RKO (cell line): ENCODE data around the gene CALML4.
"Not testable (repeated sequence)": the region's sequence is repeated elsewhere in the genome, so short reads cannot be mapped to it uniquely, and the experiment has no call there.

Experiments used
- DNase-seq: peaks from one replicate; pipeline ENCODE4 v3.0.0-alpha.2; 2016; ENCODE audit warnings: low spot score

CALML4 gene

GRCh38 chr15:68208136-68208535 lies 3.0 kb upstream of the CALML4 start:
- no peak for DNase-seq

DNA sequence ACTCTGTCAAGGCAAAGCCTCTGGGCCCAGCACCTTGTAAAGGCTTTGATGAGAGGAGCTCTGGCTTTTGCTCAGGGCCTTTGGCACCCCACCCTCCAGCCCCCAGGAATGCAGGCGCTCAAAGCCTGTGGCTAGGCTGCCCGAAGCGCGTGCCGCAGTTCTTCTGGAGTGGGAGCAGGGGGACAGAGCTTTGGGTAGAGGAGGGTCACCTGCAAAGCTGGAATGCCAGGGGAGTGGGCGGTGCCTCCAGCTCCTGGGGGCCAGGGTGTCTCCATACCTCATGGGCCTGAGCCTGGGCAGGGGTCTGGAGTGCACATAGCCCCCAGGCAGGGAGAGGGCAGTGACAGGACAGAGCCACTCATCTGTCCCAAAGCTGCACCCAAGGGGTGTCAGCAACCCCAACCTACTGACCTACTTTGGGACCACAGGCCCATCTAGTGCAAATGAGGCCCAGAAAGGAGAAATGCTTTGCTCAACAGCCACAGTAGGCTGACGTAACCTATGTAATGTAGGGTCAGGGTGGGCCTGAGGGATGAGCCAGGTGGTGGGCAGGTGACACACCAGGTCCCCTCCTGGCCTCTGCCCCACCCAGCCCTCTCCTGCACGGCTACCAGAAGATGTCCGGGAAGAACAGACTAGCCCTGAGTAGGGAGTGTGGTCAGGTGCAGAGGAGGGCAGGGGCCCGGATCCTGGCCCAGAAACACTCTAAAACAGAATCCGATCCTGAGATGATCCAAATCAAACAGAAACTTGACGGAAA lies 2.2 kb upstream of the CALML4 start:
- DNase-seq: no peak

DNA sequence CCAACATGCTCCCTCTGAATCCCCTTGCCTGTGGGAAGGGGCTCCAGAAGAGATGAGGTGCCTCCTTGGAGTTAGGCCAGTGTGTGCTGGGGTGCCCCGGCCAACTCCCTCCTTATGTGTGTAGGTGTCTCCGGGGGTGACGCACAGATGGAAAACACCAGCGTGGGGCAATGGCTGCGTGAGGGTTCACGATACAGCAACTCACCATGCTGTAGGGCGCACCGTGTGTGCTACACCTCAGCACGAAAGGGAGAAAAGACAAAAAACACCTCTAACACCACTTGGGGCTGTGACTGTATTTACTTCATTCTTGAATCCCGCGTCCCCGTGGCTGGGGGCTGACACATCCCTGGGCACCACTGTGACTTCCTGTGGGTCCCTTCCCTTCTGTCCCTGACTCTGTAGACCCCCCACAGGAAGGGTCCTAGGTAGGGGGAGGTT lies 1.6 kb upstream of the CALML4 start:
- DNase-seq: no peak

DNA sequence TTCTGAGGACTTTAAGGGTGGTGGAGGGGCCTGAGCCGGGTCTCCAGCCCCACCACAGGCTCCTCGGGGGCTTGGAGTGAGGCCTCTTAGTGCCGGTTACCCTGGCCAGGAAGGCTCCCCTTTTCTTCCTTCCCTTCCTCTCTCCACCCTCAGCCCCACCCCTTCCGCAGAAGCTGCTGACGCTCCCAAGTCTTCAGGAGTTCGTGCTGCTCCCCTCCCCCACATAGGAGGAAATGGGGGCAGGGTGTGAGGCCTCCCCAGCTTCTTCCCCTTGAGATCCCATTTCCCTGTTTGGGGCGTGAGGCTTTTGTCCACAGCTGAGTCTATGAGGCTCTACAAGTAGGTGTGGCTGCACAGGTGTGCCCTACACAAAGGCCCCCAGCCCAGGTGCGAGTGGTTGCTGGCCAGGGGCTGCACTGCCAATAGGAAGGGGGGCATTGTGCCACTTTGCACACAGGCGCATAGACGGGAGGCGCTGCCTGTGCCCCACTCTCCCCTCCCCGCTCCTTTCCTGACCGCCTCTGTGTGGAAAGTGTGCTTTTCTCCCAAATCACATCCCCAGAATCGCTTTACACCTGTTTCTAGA lies 915 bp upstream of the CALML4 start:
- DNase-seq: no peak

- no peak for DNase-seq
Observed at GRCh38 chr15:68205558-68205944, 419 bp upstream of the CALML4 start.

GRCh38 chr15:68204361-68204760 lies 771 bp downstream of the CALML4 start:
- no peak for DNase-seq

DNA sequence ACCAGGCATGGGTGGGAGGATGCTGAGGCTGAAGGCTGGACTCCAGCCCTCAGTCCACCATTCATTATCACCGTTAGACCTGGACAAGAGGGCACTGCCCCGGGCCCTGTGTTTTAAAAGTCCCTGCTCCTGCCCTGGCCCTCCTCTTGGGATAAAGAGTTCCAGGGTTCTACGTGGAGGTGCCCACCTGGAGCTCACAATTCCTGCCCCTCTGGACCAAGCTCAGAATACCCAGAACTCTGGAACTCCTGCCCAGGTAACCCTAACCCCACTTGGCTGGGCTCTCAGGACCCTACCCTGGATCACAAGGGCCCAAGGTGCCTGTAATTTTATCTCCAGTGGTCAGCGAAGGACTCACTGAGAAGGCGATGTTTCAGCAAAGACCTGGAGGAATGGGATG lies 1.2 kb downstream of the CALML4 start:
- DNase-seq: no peak

DNA sequence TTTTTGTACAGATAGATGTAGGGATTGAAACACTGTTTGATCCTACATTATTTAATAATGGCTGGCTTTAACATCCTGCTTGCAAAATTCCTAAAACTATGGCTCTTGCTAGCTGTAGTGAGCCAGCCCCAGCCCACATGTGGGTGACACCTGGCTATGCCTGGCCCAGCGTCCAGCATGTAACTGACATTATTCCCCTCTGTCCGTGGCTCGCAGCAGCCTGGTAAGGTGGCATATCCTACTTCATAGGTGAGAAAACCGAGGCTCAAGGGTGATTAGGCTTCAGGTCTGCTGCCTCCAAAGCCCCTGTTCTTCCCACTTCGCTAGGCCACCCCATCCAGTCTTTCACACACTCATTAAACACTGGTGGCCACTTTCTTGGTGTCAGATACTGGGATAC lies 1.6 kb downstream of the CALML4 start:
- DNase-seq: no peak

DNA sequence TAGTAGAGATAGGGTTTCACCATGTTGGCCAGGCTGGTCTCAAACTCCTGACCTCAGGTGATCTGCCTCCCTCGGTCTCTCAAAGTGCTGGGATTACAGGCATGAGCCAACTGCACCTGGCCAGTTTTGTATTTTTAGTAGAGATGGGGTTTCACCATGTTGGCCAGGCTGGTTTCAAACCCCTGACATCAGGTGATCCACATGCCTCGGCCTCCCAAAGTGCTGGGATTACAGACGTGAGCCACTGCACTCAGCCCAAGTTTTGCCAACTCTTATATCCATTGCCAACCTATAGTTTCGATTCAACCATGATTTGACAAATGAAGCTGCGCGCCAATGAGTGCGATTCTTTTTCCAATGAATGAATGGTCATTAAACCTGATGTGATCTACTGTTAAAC lies 2.1 kb downstream of the CALML4 start:
- DNase-seq: not testable (repeated sequence)

DNA sequence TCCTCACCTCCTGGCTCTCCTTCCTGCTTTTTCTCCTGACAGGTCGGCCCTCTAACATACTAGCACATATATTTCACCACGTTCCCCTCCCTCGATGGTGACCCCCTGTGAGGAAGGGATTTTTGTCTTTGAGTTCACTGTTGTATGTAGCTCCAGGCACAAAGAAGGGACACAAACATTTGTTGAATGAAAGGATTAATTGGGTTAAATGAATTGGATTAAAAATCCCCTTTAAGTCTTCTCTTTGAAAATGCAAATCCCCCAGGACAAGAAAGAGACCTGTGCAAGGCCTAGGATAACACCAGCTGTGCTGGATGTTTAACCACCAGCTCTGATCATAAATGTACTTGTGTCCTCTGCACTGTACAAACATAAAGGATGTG lies 3.3 kb downstream of the CALML4 start:
- DNase-seq: no peak

- no peak for DNase-seq
Observed at GRCh38 chr15:68201153-68201878, 3.8 kb downstream of the CALML4 start.

DNA sequence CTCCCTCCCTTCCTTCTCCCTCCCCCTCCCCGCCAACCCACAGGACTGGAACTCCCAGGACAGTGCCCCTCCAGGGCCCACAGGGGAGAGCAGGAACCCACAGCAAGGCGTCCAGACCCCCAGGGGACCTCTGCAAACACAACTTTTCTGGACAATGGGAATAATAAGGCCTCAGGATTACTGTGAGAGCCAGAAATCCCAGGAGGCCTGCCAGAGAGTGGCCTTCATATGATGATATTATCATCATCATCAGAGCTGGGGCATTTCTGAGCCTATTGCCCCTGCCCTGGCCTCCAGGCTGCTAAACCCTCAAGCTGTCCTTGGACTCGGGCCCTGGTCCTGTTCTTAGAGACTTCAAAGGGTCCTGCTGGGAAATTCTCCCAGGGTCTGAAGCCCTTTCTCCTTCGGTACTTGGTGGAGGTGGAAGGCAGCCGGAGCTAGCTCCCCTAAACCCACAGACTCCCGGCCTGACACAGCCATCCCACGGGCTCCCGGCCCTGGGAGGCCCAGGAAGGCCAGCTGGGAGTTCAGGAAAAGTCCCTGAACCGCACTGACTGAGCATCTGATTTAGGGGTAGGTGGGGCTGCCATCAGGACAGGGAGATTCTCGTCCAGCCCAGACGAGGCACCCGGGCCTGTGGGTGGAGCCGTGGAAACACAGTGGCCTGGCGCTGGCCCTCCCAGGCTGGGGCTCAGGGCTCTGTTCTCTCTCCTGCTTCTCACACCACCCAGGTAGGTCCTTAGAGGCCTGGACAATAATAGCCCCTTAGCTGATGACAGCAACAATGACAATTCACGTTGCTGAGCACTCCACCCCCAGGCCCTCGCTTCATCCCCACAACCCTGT lies 4.9 kb downstream of the CALML4 start:
- no peak for DNase-seq

- DNase-seq: no peak
Observed at GRCh38 chr15:68199340-68199739, 5.8 kb downstream of the CALML4 start.

GRCh38 chr15:68197661-68198437 lies 7.3 kb downstream of the CALML4 start:
- no peak for DNase-seq

DNA sequence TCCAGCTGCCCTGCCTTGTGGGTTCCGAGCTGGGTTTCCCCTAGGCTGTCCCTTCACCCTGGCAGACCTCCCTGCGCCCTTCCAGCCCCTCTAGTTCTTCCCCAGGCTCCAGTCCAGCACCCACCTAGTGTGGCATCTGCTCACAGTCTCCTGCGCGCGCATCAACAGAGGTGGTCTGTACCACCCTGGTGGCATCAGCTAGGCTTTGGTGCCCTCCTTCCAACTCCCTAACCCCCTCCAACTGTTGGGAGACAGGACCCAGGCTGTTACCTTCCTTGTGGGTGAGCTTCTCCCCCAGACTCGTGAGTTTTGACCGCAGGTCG lies 8.0 kb downstream of the CALML4 start:
- DNase-seq: no peak

DNA sequence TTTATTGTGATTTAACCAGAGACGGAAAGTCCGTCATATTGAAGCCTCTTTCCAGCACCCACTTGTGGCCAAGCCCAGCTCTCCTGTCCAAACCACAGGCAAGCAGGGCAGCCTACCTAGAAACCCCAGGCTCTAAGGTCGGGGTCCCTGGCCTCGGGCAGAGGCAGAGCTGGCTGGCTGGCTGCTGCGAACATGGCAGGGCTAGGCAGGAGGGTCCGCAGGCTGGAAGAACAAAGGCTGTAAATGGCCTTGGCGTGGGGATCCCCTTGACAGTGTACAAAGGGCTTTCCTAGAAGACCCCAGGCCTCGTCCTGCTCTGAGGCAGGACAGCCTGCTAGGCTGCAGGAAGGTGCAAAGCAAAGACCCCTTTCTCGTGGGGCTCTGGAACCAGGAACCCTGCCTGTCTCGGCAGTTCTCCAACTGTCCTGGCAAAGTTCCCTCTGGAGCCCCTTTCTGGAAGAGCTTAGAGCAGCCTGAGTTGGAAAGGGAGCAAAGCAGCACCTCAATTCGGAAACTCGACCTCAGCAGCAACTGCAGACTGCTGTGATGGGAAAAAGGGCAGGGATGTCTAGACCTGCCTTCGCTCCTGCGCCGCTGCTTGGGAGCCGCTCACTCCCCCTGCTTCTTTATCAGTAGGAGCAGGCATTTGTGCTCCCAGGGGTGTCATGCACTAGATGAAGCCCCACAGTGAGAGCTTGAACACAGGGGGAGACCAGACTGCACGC lies 8.5 kb downstream of the CALML4 start:
- no peak for DNase-seq

DNA sequence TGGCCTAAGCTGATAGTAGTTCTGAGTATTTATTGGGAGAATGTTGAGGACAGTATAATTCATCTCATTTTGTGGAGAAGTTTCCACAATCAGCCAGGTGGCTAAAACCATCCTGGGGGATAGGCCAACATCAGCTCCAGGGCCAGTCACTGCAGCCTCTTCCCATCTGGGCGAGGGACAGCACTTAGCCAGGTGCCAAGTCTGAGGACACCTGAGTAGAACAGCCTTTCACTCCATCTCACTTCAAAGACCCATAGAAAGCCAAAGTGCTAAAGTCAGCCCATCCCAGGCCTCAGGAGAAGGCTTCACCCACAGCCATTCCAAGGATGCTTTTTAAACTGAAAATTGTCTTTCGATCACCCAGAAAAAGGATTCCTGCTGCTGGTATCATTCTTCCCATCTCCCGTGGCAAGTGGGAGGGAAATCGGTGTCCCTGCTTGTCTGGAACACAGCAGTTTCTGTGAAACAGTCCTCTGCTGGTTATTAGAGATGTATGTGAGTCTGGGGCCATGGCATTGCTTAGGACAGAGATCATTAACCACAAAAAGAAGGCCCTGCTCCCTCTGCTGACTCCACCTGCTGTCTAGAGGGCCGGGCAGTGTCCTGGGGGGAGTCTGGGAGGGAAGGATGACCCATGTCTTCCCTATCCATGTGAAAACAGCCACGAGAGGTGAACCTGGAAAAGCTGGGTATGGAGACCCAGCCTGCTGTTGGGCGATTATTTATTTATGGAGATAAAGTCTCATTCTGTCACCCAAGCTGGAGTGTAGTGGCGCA lies 9.6 kb downstream of the CALML4 start:
- DNase-seq: no peak

- no peak for DNase-seq
Observed at GRCh38 chr15:68192804-68193486, 12.2 kb downstream of the CALML4 start.

DNA sequence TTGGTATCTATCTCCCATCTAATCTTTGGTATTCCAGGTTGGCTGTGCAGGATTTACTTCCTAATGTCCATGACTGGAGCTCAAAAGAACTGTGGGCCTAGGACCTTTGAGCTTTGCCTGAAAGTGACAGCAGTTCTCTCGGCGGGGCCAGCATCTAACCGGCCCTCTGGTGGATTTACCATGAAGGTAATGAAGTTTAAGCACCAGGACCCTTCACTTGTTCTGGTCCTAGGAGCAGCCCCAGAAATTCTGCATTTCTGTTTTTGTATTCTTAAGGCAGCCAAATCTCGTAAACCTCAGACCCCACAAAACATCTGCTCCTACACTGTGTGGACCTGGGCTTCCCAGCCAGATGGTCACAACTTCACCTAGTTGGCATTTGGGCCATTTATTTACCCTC lies 13.0 kb downstream of the CALML4 start:
- DNase-seq: no peak

DNA sequence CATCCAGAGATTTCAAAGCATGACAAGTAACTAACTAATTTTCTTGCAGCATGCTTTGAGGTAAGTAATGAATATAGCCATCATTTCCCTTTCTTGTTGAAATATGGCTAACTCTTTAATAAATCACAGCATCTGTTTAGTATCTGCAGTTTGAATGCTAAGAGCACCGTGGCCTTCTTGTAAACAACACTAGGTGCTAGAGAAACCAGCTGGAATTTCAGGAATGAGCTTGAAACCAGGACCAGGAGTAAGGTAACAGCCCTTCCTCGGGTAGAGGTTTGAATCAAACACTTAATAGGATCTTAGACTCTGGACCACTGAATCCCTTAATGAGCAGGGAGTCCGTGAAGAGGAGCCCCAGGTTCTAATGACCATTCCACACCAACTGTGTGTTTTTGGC lies 13.6 kb downstream of the CALML4 start:
- DNase-seq: no peak
